HG03439 (cell line): Measurements from ENCODE around the gene BMERB1.
"Not testable (repeated sequence)": the region's sequence is repeated elsewhere in the genome, so short reads cannot be mapped to it uniquely, and the experiment has no call there.

Source experiments
- ATAC-seq: cut with Tn5 transposase; IDR thresholded peaks from one replicate; pipeline ENCODE4 v1.9.1; 2021; ENCODE audit warnings: mild to moderate bottlenecking, moderate library complexity; ENCODE audit not compliant: unreplicated experiment

Gene BMERB1

GRCh38 chr16:15434425-15435215, at the start of gene BMERB1:
Gene BMERB1 (plus strand): TSS chr16:15434588. CDS start chr16:15434654, 66 bp downstream.
- no peak for ATAC-seq

DNA sequence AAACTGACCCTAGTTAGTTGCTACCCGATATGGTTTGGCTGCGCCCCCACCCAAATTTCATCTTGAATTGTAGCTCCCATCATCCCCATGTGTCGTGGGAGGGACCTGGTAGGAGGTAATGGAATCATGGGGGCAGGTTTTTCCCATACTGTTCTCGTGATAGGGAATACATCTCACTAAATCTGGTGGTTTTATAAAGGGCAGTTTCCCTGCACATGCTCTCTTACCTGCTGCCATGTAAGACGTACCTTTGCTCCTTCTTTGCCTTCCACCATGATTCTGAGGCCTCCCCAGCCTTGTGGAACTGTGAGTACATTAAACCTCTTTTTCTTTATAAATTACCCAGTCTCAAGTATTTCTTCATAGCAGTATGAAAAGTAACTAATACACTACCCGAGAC, 46.3 kb upstream of the BMERB1 start:
- not testable (repeated sequence) for ATAC-seq

- ATAC-seq = not testable (repeated sequence)
Observed at GRCh38 chr16:15389916-15390315, 44.5 kb upstream of the BMERB1 start.

DNA sequence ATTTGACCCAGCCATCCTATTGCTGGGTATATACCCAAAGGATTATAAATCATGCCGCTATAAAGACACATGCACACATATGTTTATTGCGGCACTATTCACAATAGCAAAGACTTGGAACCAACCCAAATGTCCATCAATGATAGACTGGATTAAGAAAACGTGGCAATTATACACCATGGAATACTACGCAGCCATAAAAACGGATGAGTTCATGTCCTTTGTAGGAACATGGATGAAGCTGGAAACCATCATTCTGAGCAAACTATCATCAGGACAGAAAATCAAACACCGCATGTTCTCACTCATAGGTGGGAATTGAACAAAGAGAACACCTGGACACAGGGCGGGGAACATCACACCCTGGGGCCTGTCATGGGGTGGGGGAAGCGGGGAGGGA, 41.4 kb upstream of the BMERB1 start:
- not testable (repeated sequence) for ATAC-seq

- not testable (repeated sequence) for ATAC-seq
Observed at GRCh38 chr16:15395631-15396508, 38.5 kb upstream of the BMERB1 start, which contains the start of gene MPV17L. Gene MPV17L (plus strand): TSS chr16:15395754. CDS start chr16:15395898, 144 bp downstream.

DNA sequence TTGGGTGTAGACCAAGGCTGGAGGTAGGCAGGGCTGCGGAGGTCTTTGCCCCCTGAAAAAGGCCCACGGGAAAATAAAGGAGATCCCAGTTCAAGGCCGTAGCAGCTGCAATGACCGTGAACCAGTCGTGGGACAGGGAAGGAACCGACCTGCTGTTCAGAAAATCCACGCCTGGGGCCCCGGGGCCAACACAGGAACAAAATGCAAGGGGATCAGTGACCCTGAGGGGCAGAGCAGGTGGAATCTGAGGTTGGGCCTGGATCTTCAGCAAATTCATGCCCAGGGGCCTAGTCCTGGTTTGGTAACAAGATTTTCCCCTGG, 37.9 kb upstream of the BMERB1 start:
- ATAC-seq = not testable (repeated sequence)

DNA sequence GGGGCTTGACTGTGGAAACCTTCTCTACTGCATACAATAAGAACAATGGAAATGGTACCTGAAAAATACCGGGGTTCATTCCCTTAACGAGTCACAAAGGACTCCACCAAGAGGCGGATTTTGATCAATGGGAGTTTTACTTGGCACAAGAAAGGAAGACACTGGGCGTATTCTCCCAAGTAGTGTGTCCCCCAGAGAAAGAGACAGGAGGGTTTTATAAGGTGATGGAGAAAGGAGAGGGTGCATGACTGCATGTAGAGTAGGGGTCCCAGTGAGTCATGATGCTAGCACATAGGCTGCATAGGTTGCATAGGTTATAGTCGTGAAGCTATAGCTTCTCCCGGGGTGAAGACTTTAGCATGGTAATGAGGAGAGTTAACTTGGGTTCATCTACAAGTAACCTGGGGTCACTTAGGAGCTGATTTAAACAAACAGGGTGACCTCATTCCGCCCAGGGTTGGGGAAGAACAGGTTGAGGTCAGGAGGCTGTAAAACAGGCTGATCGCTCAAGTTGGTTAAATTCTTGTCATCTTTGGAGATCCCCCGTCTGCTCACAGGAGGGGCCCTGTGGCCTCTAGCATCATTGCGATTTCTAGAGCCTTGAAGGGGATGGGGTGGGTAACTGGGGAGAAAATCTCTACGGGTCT, 37.3 kb upstream of the BMERB1 start:
- no peak for ATAC-seq

DNA sequence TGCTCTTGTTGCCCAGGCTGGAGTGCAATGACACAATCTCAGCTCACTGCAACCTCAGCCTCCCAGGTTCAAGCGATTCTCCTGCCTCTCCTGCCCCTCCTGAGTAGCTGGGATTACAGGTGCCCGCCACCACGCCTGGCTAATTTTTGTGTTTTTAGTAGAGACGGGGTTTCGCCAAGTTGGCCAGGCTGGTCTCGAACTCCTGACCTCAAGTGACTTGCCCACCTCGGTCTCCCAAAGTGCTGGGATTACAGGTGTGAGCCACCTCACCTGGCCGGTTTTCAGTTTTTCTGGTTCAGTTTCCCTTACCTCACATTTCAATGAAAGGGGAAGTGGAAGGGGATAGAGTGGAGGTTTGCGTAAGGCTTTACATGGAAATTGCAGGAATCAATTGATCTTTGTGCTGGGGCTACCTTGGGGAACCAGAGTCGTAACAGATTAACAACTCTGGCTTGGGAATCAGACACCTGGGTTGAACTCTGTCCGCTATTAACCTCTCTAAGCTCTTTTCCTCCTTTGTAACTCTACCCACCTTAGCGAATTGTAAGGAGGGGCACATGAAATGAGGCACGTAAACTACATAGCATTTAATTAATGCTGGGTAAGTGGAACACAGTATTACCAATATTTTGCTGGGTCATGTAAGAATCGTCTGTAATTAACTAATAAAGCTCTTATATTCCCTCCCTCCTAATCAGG, 35.6 kb upstream of the BMERB1 start:
- no peak for ATAC-seq

DNA sequence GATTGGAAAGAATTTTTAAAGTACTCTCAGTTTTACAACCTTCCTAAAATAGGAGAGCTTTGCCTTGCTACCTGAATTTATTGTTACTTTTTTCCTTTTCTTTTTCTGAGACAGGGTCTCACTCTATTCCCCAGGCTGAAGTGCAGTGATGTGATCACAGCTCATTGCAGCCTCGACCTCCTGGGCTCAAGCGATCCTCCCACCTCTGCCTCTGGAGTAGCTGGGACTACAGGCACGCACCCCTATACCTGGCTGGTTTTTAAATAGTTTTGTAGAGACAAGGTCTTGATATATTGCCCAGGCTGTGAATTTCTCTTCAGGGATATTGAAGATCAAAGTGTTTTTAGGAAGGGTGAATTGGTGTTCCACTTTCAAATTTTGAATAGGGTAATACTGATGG, 35.1 kb upstream of the BMERB1 start:
- ATAC-seq = no peak

DNA sequence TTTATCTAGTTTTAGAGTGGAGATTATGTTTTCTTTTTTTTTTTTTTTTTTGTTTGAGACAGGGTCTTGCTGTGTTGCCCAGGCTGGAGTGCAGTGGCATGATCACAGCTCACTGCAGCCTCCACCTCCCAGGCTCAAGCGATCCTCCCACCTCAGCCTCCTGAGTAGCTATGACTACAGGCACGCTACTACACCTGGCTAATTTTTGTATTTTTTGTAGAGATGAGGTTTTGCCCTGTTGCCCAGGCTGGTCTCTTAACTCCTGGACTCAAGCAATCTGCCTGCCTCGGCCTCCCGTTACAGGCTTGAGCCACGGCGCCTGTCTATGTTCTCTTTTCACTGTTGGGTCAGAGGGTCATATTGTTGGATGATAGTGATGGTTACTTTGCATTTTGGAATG, 34.1 kb upstream of the BMERB1 start:
- ATAC-seq = not testable (repeated sequence)

DNA sequence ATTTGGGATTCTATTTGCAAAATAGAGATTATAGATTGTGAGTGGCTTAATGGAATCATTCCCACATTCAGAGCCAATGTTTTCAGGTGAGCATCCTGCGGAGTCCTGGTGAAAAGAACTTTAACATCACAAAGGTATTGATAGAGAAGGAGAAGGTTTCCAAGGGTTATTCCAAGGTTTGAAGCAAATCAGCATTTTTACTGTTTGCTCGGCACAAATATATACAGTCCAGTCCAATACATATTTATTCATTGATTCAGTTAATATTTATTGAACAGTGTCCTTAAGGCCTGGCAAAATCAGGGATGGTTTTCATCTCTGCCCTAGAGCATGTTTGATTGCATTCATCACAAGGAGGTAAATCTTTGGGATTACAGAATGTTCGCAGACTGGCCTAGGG, 32.4 kb upstream of the BMERB1 start:
- no peak for ATAC-seq

- ATAC-seq = no peak
Observed at GRCh38 chr16:15403392-15403995, 30.9 kb upstream of the BMERB1 start.

GRCh38 chr16:15404091-15404490, 30.3 kb upstream of the BMERB1 start:
- not testable (repeated sequence) for ATAC-seq

DNA sequence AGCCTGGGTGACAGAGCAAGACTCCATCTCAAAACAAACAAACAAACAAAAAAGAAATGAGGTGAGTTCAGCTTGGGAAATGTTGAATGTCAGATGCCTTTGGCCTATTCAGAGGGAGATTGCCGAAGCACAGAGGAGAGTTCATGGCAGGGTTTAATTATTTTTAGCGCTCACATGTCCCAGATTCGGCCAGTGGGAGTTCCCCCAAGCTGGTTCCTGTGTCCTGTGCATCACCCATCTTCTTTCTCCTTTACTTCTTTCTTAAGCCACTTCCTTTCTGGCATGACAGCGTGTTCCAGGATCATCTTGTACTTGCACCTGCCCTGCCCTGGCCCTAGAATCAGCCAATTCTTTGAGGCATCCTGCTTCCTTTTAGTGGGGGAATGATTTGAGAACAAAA, 29.6 kb upstream of the BMERB1 start:
- no peak for ATAC-seq

- not testable (repeated sequence) for ATAC-seq
Observed at GRCh38 chr16:15407756-15408155, 26.6 kb upstream of the BMERB1 start.

DNA sequence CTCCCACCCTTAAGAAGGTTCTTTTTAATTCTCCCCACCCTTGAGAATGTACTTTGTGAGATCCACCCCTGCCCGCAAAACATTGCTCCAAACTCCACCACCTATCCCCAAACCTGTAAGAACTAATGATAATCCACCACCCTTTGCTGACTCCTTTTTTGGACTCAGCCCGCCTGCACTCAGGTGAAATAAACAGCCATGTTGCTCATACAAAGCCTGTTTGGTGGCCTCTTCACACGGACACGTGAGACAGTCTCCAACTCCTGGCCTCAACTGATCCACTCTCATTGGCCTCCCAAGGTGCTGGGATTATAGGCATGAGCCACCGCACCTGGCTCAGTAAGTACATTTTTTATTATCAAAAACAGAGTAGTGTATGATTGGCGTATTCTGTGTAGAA, 24.9 kb upstream of the BMERB1 start:
- not testable (repeated sequence) for ATAC-seq

GRCh38 chr16:15415511-15415985, 18.8 kb upstream of the BMERB1 start:
- ATAC-seq = no peak

DNA sequence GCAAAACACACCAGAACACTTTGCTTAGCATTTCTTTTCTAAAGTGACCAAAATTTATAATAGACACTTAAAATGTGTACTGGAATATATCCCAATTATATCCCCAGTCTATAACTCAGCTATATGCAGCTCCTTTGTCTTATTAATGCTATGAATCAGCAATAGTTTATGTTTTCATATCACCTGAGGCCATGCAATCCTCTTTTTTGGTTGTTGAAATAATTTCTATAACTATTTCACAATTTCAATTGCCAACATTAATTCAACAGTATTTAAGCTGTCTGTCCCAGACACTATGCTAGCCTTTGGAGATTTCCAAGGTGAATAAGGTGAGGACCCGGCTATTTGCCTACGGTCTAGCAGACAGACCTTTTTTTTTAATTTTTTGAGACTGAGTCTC, 17.2 kb upstream of the BMERB1 start:
- ATAC-seq = no peak

GRCh38 chr16:15418206-15418605, 16.2 kb upstream of the BMERB1 start:
- no peak for ATAC-seq

- not testable (repeated sequence) for ATAC-seq
Observed at GRCh38 chr16:15421696-15422095, 12.7 kb upstream of the BMERB1 start.
